GM03348 (cell line): ENCODE data around the gene GRID1.

Source experiments
- DNase-seq: peaks from one replicate; pipeline ENCODE4 v3.0.0; 2012; ENCODE audit warnings: low spot score

The GRID1 gene

DNA sequence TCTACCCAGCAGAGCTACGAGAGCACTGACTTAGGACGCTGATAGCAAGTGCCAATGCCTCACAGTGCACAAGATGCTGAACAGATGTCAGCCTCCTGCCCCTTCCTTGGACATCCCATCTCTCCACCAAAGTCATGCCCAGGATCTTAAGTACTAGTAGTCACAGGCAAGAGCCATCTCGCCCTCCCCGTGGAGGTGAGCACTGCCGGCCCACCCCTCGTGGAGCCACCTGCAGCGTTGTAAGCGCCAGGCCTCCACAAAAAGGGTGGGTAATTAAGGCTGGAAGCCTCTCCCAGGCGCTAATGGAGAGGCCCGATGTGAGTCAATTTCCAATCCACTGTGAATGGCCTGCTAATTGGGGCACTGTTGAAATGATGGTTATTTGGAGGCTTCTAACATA, 156.2 kb downstream of the GRID1 start:
- no peak for DNase-seq

DNA sequence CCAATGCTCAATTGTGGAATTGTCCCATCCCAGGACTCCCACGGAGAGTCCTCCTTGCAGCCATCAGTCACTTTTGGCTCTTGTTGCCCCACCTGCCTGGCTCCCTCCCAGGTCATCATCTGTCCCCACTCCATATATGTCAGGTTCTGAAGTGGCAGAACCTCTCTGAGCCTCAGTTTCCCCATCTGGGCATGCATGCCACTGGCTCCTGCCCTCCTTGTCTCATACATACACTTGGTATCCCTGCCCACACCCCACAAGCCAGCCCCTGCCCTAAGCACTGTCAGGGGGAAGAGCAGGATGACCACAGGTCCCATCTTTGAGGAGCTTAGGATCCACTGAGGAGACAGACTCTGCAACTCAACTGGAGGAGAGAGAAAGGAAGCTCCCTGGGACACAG, 156.9 kb downstream of the GRID1 start:
- DNase-seq, result no peak

DNA sequence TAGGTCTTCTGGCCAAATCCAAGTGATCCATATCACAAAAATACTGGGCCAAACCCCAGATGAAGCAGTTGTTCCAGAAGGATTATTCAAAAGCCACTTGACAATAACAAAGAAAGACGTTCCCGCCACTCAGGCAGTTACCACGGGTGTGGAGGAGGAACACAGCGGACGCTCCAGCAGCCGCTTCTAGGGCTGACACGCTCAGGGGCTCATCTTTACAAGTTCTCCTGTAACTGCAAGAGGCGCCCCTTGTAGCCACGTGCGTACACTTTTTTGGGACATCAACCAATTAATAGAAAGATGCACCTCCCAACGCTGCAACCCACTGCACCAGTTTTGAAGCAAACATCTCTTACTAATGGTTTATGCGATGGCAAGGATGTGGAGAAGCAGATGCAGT, 159.4 kb downstream of the GRID1 start:
- DNase-seq, result no peak

DNA sequence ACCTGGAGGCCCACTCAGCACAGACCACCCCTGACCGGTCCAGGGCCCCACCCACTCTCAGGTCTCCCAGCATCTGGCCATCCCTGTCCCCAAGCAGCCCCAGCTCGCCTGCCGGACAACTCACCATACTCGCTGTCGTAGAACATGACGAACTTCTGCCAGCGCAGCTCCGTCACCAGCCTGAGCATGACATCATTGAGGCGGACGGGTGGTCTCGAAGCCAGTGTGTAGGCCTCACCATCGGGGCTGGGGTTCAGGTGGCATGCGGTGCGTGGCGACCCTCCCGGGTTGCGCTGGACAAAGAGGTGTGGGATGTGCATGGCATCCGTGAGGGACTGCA, 160.4 kb downstream of the GRID1 start:
- no peak for DNase-seq

DNA sequence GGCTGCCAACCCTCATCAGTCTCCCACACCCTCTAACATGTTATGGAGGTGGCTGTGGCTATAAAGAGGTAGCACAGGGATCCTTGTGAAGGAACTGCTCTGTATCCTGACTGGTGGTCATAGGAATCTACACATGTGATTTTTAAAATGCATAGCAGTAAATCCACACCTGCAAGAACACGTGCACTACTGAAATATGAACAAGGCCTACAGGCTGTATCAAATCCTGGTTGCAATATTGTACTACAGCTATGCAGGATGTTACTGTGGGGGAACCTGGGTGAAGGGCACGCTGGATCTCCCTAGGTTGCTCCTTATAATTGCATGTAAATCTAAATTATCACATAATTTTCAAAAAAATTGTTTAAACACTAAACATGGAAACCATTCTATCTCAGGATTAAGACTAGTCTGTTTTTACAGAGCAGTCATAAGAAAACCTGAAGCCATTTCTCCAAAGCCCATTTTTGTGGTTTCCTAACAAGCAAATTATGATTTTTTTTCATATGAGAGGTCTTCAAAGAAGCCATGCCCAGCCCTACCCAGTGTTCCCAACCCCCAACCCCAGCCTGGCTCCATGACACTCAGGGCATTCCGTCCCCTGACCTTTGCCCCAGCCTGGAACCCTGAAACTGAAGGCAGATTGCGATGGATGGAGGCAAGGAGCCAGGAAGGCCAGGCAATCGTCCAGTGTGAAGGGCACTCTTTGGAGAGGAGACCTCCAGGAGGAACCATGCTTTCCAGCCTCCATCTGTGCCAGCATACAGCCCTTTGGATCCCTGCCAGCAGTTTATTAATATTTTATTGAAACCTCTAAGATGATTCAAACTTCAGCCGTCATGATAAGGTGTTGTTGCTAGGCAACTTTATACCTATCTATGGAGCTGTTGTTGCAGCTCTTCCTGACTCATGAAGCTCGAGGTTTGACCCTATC, 161.0 kb downstream of the GRID1 start:
- DNase-seq, result no peak

DNA sequence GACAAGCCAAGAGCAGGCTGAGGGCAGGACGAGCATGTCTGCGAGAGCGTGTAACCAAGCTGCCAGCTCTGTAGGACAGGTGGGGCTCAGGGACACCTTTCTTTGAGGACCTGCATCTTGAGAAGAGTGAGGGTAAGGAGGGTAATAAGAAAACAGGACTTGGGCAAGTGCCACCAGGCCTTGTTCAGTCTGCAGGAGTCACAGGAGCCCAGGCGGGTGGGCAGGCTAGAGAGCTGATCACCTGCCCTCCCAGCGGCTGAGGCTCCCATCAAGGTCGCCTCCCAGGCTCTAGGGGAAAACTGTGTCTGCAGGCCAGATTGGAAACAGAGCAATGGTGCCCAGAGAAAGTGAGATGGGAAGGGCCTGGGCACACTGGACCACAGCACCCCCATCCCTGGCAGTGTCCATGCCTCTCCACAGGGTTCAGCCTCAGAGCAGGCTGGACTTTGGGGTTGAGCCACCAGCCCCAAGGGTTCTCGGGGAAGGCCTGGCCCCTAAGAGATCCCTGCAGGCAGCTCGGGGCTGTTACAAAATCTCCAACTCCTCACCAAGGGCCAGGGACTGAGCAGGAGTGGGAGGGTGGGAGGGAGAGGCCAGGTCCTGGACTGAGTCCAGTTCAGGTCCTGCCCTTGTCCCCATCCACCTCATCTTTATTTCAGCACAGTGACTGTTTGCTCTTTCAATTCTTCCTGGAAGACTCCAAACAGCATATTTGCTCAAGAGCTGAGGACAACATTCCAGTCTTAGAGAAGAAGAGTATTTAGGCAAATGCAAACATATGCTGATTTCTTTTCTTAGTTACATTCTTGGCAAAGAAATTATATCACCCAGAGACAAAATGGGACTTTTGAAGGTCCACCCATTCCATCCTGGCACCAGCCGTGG, 161.9 kb downstream of the GRID1 start:
- no peak for DNase-seq

DNA sequence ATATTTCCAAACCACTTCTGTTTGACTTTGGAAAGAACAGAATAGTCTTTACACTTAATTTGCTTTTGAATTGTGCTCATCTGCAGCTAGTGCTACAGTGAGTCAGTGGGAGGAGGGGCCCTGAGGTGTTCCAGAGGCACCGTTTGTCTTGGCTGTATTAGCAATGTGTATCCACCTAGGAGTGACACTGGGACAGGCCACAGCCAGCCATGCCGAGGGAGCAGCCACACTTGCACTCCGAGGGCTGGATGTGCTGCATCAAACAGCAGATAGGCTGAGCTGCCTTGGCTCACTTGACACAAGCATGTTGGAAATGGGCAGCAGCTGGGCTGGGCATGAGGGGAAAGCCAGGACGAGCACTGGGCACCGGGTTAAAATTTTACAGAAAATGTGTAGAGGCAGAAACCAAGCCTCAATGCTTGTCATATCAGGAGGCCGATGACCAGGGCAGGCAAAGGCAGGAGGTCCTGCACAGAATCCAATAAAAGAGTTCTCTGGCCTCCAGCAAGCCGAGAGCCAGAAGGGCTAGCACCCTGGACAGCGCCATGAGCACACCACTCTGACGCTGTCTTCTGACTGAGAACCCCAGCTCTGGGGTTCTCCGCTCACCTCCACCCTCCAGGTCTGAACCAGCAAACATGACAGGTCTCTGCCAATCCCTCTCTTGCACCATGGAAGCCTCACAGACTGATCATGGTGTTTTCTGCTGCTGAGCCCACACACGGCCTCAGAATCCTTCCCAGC, 163.3 kb downstream of the GRID1 start:
- peak; percentile 56 for DNase-seq

DNA sequence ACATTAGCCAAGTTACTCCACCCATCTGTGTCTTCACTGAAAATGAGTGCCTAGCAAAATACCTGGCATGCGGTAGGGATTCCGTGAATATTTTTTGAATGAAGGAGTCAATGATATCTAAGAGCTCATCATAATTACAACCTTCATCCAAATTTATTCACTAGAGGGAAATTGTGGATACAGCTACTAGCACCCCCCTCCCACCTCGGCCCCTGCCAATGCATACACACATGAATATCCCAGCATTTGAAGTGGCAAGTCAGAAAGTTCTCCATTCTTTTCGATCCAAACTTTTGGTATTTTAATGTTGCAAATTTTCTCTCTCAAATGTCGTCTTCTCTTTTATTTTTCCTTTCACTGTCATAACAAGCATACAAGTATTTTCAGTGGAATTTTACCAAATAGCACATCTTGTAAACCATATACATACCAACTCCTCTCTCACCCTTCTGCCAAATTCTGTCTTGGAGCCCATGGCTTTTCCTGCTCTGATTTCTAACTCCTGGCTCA, 164.3 kb downstream of the GRID1 start:
- DNase-seq, result no peak

DNA sequence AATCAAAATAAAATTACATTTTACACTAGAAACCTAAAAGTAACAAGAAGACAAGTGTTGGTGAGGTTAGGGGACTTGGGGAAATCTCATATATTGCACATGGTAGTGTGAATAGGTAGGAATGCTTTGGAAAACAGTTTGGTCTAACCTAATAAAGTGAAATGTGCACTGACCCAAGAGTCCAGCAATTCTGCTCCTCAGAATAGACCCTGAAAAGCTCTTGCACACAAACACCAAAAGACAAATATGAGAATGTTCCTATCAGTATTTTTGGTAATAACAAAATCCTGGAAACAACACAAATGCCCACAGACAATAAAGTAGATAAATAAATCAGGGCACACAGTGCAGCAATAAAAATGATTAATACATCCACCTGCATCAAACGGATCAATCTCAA, 165.7 kb downstream of the GRID1 start:
- no peak for DNase-seq

DNA sequence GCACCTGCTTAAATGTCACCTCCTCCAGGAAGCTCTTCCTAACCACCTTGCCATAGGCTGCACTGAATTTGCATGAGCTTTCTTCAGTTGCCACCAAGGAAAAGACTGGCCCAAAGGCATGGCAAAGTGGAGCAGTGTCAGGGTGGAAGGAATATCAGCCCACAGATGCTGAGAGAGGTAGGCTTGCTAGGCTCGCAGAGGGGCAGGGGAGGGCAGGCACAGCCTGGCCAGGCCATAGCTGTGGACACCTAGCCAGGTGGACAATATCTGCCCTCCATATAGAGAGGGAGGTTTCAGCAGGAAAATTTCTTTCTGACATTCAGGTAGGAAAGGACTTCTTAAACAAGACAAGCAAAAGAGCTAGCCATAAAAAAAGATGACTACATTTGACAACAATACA, 166.3 kb downstream of the GRID1 start:
- no peak for DNase-seq

DNA sequence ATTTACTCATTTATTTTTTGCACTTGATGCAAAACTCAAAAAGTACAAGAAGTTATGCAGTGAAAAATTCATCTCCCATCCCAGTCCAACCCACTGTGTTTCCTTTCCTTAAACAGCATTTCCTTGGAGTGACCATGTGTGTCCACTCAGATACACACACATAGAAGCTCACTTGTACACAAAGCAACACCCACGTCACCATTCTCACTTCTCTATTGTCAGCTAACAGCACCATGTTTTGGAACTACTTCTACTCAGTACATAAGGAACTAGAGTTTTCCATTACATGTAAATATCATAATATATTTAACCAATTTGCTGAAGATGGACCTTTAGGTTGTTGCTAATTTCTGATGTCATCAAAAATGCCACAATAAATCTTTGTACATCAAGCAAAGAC, 167.6 kb downstream of the GRID1 start:
- DNase-seq, result no peak

DNA sequence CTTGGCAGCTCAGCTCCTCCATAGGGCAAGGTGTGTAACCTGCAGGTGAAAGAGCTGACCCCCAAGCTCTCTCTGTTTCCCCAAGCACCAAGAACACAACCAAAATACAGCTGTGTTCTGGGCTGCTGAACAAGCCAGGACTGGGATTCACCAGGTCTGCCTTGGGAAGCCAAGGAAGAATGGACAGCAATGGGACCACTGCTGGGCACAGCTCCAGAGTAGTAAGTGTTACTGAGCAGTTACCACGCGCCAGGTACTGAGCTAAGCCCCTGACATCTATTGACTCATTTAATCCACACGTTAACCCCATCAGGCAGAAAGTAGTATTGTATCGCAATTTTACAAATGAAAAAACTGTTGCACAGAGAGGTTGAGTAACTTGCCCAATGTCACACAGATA, 168.3 kb downstream of the GRID1 start:
- DNase-seq, result no peak

DNA sequence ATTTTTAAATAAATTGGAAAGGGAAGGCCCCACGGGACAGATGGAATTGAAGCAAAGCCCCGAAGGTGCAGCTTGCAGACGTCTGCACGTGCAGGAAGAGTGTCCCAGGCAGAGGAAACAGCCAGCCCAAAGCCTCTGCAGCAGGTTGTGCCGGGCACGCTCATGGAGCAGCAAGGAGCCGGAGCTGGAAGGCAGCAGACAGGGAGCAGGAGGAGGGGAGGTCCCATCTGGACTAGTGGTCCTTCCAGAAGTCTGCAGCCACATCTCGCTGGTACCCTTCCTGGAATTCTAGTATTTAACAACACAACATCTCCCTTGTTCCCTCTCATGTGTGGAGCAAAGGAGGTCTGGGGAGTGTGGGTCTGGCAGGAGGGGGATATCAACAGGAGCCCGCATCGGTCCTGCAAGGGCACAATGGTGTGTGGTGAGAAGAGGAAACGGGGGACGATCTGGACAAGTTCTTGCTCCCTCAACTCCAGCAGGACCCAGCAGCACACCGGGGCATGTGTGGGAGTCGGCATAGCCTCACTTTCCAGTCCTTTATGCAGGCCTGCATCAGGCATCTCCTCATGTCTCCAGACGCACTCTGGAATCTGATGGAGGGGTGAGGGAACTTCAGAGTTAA, 169.3 kb downstream of the GRID1 start:
- no peak for DNase-seq

DNA sequence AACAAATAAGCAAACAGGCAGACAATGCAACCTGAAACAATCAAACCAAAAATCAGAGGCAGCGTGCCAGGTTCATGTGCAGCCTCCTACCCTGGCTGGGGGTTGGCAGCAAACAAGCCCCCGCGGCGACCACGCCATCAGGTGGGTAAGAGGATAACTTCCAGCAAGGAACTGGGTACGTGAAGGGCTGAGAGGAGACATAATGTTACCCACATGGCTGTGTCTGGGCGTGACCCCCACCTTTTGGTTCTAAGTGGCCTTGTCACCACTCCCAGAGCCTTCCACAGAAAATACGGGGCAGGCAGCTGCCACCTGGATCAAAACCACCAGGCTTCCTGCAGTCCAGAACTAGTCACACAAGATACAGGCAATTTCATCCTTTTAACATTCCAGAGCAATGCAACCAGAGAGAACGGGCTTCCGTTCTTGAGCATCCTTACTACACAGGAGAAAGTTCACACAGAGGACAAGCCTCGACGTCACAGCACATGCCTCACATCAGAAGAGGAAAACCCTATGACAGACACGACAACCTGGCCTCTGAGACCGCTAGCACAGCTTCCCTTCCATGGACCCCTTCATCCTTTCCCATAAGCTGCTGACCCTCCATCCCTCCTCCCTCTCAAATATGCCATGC, 171.0 kb downstream of the GRID1 start:
- no peak for DNase-seq

DNA sequence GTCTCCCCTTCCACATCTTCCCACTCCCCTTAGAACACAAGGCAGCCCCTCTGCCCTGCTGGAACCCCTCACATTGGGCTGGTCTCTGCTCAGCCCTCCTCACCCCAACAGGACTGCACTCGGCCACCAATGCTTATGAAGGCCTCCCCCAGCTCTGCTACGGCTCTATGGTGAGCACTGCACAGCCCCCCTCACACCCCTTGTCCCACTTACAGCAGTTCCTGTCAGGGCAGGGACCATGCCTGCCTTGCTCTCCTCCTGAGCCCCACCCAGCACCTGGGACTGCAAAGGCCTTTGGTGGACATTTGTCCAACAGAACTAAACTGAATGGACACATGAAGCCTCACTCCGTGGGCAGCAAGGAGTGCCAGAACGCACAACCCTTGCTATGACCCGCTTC, 171.9 kb downstream of the GRID1 start:
- DNase-seq, result no peak

DNA sequence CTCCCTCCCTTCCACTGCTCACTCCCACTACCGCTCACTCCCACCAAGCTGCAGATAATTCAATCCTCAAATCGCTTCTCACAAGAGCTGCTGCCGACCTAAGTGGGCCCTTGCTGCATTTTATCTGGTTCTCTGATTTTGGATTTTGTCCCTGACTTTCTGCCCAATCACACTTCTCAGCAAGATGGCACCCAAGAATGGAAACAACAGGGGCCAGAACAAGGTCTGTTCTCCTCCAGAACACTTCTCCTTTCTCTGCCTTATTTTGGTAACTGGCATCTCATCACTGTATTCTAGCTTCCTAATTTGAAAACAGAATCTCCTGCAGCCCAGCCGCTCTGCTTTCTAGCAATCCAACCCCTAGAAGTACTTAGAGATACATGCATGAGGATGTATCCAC, 172.8 kb downstream of the GRID1 start:
- no peak for DNase-seq

DNA sequence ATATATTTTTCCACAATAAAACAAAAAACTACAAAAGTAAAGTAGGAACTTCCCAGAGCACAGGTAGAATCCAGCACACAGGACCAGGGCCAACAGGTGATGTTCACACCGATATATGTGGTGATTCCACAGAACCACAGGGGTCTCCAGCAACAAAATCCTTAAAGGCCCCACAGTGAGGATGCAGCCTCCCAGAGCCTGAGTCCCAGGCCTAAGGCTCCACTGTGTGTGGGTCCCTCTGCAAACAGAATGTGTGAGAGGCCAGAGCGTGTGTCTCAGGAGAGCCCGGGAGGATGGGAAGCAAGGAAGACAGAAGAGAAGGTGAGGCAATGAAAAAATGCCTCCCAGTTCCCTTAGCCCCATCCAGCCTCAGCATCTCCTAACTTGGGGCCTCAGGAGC, 173.9 kb downstream of the GRID1 start:
- DNase-seq, result no peak

DNA sequence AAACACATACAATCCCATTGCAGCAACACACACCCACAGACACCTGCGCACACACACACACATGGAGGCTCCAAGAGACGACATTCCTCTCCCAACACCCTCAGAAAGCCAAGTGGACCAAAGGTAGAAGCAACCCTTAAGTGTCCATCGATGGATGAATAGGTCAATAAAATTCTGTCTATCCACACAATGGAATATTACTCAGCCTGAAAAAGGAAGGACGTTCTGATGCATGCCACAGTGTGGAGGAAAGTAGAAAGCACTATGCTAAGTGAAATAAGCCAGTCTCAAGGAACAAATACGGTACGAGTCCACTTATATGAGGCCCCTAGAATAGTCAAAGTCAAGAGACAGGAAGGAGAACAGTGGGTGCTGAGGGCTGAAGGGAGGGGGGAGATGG, 174.4 kb downstream of the GRID1 start:
- no peak for DNase-seq

DNA sequence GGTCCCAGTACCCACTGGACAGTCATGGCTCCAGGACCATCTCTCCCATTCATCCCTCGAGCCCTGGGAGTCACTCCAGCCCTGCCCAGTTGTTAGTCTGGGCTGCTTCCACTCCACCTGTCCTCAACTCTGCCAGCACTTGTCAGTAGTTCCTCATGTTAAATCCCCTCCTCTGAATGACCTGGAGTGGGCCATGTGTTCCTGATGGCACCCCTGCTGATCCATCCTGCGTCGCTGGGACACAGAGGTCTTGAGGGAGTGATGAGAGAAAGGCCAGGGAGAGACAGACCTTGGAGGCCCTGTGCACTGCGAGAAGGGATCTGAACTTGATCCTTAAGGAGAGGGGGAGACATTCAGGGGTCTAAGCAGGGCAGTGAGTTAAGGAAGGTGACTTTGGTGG, 174.9 kb downstream of the GRID1 start:
- no peak for DNase-seq

DNA sequence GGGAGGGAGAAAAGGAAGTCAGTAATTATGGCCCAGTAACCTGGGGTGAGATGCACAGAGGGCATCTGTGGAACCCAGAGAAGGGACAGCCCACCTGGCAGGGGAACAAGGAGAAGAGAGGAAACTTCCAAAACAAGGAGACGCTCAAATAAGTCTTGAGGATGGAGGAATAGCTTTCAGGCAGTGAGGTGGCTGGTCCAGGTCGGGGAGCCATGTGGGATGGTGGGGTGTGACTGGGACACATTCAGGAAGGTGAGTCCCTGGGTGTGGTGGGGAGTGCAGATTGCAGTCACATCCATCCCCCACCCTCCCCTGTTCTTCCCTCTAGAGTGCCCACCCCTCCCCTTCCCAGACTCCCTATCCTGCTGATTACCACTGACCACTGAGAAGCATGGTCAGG, 175.4 kb downstream of the GRID1 start:
- no peak for DNase-seq

DNA sequence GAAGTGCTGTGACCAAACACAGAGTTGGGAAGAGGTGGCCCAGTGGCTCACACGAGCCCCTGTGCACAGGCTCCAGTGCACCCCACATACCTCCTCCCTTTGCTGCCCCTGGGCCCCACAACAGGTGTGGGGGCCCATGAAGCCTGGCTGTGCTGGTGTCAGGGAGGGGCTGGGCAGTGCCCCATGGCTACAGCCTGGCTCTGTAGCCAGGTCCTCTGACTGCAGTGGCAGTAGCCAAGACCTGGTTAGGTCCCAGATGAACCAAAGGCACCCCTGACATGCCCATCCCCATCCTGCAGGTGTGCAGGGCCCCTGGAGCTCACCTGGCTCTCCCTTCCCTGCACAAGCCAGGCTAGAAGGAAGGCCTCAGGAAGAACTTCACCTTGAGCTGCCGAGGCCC, 176.3 kb downstream of the GRID1 start:
- no peak for DNase-seq
